Measurements from ENCODE around the gene DPAGT1.
"Not testable (repeated sequence)": the region's sequence is repeated elsewhere in the genome, so short reads cannot be mapped to it uniquely, and the experiment has no call there.

DNA sequence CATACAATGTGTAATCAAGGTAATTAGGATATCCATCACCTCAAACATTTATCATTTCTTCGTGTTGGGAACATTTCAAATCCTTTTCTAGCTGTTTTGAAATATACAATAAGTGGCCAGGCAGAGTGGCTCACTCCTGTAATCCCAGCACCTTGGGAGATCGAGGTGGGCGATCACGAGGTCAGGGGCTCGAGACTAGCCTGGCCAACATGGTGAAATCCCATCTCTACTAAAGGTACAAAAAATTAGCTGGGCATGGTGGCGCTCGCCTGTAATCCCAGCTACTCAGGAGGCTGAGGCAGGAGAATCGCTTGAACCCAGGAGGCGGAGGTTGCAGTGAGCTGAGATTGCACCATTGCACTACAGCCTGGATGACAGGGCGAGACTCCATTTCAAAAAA lies 37.6 kb upstream of the DPAGT1 start:
- not testable (repeated sequence) for TF ChIP-seq POLR2A (IDR thresholded peaks at IDR 0.05; ENCODE audit: low read depth); CTCF (IDR thresholded peaks at IDR 0.05); EP300 (IDR thresholded peaks at IDR 0.05)
